Dendritic cell treated with granulocyte-macrophage colony-stimulating factor and Interleukin-4, amounts not matched to agents 40 ng/mL and 50 ng/mL, for 4 days (primary cell): ENCODE results near the gene NR3C2.

ENCODE experiments used
- H3K27ac Mint-ChIP-seq: one replicate; pipeline ENCODE4 v1.8.0; 2022; ENCODE audit warnings: mild to moderate bottlenecking, mixed read lengths
- H3K27me3 Mint-ChIP-seq: one replicate; pipeline ENCODE4 v1.8.0; 2022; ENCODE audit warnings: mild to moderate bottlenecking, mixed read lengths
- H3K36me3 Mint-ChIP-seq: one replicate; pipeline ENCODE4 v1.8.0; 2022; ENCODE audit warnings: low read depth, mixed read lengths
- H3K4me1 Mint-ChIP-seq: one replicate; pipeline ENCODE4 v1.8.0; 2022; ENCODE audit warnings: low read depth, mixed read lengths
- H3K4me3 Mint-ChIP-seq: one replicate; pipeline ENCODE4 v1.8.0; 2022; ENCODE audit warnings: mild to moderate bottlenecking, moderate library complexity, mixed read lengths
- H3K9me3 Mint-ChIP-seq: one replicate; pipeline ENCODE4 v1.8.0; 2022; ENCODE audit warnings: mixed read lengths
- intact Hi-C: fragments of 100-400 bp; cut with micrococcal nuclease; formaldehyde crosslinking; loops from one replicate; pipeline ENCODE4 v1.15.0; 2022

Gene NR3C2

DNA sequence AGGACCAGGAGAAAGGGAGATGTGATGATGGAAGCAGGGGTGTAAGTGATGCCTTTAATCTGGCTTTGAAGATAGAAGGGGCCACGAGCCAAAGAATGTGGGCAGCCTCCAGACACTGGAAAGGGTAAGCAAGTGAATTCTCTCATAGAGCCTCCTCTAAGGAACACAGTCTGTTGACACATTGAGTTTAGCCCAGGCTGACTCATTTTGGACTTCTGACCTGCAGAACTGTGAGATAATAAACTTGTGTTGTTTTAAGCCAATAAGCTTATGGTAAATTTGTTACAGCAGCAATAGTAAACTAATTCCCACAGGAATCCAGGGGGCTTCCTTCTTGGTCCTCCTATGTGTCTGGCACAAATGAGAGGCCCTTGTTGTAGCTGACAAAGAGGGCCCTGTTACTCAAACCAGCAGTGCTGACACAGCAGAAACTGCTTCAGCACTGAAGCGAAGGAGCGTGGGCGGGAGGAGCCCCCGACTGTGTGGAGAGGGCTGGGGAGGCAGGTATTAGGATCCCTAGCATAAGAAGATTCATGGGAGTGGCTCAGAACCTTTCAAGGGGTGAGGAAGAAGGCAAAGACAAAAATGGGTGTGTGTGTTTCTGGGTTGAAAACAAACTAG, 268.7 kb downstream of the NR3C2 start:
- H3K27me3 Mint-ChIP-seq = no peaks in the 10 kb centered on the region
- no peak overlapping the region for H3K27ac Mint-ChIP-seq
- no peak overlapping the region for H3K4me3 Mint-ChIP-seq
- no peaks in the 10 kb centered on the region for H3K4me1 Mint-ChIP-seq
- intact Hi-C loops = no loop called here
- H3K36me3 Mint-ChIP-seq = no peaks in the 10 kb centered on the region
- H3K9me3 Mint-ChIP-seq = no peaks in the 10 kb centered on the region

DNA sequence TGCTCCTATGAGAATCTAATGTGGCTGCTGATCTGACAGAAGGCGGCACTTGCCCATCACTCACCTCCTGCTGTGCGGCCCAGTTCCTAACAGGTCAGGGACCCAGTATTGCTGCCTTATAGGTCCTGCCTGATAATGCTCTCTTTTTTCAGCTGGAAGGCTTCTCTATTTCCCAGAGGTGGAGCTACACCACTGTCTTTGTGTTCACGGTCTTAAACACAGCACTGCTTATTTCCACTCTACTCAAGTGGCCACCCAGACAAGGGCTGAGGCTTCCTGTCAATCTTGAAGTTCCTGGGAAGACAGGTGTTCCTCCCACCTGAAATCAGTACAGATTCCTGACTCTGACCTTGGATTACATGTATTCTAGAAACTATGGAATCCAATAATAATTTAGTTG, 270.6 kb downstream of the NR3C2 start:
- no peaks in the 10 kb centered on the region for H3K9me3 Mint-ChIP-seq
- no peaks in the 10 kb centered on the region for H3K36me3 Mint-ChIP-seq
- H3K4me1 Mint-ChIP-seq = no peaks in the 10 kb centered on the region
- H3K4me3 Mint-ChIP-seq = no peak overlapping the region
- no peak overlapping the region for H3K27ac Mint-ChIP-seq
- intact Hi-C loops = no loop called here
- H3K27me3 Mint-ChIP-seq = no peaks in the 10 kb centered on the region

DNA sequence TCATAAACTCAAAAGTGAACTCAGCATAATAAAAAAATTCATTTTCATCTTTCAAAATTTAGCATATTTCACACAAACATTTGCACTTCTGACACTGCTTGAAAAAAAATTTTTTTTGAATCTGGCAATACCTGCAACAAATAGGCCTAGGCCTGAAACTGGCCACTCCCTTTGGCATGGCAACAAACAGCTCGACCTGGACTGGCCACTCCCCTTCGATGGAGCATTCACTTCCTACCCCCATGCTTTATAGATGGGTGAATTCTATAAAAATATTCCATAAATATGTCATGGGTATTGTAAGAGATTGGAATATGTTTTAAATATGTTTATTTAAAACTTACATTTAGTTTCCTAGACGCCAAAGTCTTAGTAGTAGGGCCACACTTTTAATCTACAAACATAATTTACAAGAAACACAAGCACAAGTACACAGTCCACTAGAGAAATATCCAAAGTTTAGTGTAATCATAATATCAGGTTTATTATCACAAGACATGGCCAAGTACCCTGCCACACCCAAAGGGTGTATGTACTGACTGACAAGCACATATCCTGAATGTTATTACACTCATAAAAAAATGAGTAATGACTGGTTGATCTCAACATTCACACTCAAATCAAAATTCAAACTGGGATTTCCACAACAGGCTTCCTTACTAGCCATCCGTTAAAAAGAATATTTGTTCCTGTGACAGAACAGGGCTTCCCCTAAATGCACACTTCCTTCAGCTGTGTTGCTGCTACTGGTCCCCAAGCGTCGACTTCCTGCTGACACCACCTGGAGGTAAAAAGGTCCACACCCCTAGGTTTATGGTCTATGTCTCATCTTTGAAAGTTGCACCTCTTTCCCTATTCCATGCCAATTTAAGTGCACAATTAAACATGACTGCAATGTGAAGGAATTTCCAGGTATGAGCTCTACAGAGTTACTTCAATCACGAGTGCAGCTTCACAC, 271.5 kb downstream of the NR3C2 start:
- H3K4me3 Mint-ChIP-seq = no peak overlapping the region
- H3K9me3 Mint-ChIP-seq = no peaks in the 10 kb centered on the region
- H3K36me3 Mint-ChIP-seq = no peaks in the 10 kb centered on the region
- H3K4me1 Mint-ChIP-seq = no peaks in the 10 kb centered on the region
- H3K27me3 Mint-ChIP-seq = no peaks in the 10 kb centered on the region
- H3K27ac Mint-ChIP-seq = no peak overlapping the region
- intact Hi-C loops = no loop called here

DNA sequence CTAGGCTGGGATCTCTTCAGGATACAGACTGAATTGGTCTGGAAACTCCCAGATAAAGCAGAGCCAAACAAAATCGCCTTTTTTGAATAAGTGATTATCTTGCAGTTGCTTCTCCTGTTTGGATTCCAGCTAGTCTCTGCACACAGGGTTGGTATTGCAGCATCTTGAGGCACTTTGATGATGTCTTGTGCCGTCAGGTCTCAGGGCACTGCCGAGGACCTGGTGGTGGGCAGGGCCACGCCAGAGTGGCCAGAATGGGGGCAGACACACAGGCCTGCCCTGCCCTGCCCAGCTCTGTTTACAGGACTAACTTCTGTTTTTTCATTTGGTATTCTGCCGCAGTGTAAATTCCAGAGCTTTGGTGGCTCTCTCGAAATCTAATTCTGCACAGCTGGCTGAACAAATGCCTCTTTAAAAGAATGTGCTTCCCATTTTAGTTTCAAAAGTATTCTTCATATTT, 276.1 kb downstream of the NR3C2 start:
- no peaks in the 10 kb centered on the region for H3K4me1 Mint-ChIP-seq
- no peak overlapping the region for H3K27ac Mint-ChIP-seq
- H3K36me3 Mint-ChIP-seq = no peaks in the 10 kb centered on the region
- no peaks in the 10 kb centered on the region for H3K27me3 Mint-ChIP-seq
- no peak overlapping the region for H3K4me3 Mint-ChIP-seq
- H3K9me3 Mint-ChIP-seq = no peaks in the 10 kb centered on the region
- intact Hi-C loops = no loop called here

DNA sequence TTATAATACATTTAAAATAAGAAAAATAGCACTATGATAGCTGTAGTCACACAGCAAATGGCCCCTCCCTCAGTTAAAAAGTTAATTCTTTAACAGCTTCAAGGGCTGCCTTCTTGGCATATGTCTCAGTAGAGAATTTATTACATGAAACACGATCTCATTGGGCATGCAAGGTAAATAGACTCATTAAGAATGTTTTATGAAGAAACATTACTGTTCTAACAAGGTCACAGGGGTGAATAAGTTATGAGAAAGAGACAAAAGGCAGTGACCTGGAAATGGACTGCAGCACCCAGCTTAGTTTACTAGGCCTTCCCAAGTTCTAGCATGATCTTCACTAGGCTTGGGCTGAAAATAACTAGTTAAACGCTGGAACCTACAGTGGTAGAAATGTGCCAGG, 277.7 kb downstream of the NR3C2 start:
- H3K9me3 Mint-ChIP-seq = no peaks in the 10 kb centered on the region
- H3K27ac Mint-ChIP-seq = no peak overlapping the region
- H3K4me1 Mint-ChIP-seq = no peaks in the 10 kb centered on the region
- H3K4me3 Mint-ChIP-seq = no peak overlapping the region
- H3K36me3 Mint-ChIP-seq = no peaks in the 10 kb centered on the region
- H3K27me3 Mint-ChIP-seq = no peaks in the 10 kb centered on the region
- intact Hi-C loops = no loop called here

DNA sequence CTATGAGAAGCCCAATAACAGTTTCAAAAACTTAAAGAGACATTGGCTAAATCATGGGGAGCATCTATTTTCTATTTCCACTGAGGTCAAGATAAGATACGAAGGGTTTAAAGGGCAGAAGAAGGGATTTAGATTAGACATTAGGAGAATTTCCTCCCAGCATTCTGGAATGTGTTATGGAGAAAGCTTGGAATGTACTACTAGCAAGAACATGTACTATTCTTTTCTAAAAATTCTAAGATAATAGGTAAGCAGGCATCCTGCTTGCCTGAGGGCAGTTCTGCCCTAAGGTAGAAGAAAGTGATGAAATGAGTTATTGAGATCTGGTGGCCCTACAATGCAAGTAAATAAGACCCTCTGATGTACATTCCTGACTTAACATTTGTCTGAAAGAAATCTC, 279.2 kb downstream of the NR3C2 start:
- no peak overlapping the region for H3K27ac Mint-ChIP-seq
- H3K4me1 Mint-ChIP-seq = no peaks in the 10 kb centered on the region
- H3K4me3 Mint-ChIP-seq = no peak overlapping the region
- intact Hi-C loops = no loop called here
- H3K27me3 Mint-ChIP-seq = no peaks in the 10 kb centered on the region
- no peaks in the 10 kb centered on the region for H3K9me3 Mint-ChIP-seq
- no peaks in the 10 kb centered on the region for H3K36me3 Mint-ChIP-seq

DNA sequence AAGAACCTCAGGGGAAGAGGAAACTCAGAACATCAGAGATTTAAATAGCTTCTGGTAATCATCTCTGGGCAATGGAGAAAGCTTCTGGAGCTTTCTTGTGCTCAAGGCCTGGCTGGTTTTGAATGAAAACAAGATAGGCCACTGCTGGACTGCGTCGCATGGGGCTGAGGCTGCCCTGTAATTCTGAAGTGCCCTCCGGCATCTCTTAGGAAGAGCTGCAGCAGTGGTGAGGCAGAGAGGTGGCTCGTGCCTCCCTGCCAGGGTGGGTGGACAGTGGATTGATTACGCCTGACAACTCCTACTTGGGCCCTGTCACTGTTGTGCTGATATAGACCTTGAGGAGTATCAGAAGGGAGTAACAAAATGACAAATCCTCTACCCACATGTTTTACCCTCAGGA, 279.7 kb downstream of the NR3C2 start:
- Mint-ChIP-seq H3K27ac (no peak overlapping the region), H3K4me3 (no peak overlapping the region), H3K4me1 (no peaks in the 10 kb centered on the region)

DNA sequence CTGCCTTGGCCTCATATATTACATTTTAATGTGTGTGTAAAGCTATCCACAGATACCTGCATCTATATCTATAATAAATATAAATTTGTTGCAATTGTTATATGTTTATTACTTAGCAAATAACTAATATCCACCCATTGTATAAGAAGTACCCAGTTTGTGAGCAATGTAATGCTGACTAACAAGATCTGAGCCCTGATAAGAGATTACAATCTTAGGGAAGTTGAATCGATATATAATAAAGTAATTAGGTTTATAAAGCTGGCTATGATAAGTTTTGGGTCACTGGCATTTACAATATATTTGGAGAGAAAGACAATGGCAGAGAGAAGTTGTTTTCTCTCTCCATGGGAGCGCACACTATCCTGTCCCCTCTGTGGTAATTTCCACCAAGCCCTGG, 280.6 kb downstream of the NR3C2 start:
- Mint-ChIP-seq H3K27ac (no peak overlapping the region), H3K36me3 (no peaks in the 10 kb centered on the region), H3K4me1 (no peaks in the 10 kb centered on the region), H3K4me3 (no peak overlapping the region), H3K9me3 (no peaks in the 10 kb centered on the region), H3K27me3 (no peaks in the 10 kb centered on the region)
- intact Hi-C loops = no loop called here

More for the DNA sequence above, 279.7 kb downstream of the NR3C2 start:
- Mint-ChIP-seq H3K36me3 (no peaks in the 10 kb centered on the region), H3K27me3 (no peaks in the 10 kb centered on the region), H3K9me3 (no peaks in the 10 kb centered on the region)
- intact Hi-C loops = no loop called here

DNA sequence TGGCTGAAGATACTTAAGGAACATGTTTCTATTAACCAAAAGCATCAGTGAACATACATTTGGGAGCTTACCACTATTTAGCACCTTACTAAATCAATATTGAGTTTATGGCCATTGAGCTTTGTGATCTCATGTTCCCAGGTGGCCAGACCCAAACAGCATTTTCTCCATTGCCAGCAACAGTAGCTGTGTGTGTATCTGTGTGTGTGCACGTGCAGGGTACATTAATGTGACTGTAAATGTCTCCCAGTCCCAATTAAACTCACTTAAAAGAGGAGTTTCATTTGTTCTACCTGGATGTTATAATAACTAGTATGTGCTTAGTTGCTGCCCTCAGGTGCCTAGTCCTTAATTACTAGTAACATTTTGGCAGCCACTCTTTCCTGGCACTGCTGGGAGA, 282.4 kb downstream of the NR3C2 start:
- H3K36me3 Mint-ChIP-seq = no peaks in the 10 kb centered on the region

DNA sequence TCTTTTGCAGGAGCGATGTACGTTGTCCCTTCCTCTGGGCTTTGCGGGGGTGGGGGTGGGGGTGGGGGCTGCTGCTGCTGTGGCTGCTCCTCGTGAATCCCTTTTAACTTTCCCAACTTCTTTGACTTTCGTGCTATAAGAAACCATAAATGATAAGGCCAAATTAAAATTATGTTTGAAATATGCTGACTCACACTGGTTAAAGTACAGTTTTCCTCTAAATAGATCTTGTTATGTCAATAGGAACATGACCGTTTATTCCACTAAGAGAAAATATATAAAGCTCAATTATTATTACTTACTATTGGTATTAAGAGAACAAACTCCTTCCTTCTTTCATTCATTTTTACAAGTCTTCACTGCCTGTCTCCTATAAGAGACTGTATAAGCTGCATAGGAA, 287.4 kb downstream of the NR3C2 start:
- intact Hi-C loops = no loop called here
- Mint-ChIP-seq H3K9me3 (no peaks in the 10 kb centered on the region), H3K4me3 (no peak overlapping the region), H3K27ac (no peak overlapping the region), H3K36me3 (no peaks in the 10 kb centered on the region), H3K4me1 (no peaks in the 10 kb centered on the region), H3K27me3 (no peaks in the 10 kb centered on the region)

More for the DNA sequence above, 282.4 kb downstream of the NR3C2 start:
- Mint-ChIP-seq H3K27me3 (no peaks in the 10 kb centered on the region), H3K4me3 (no peak overlapping the region), H3K27ac (no peak overlapping the region), H3K4me1 (no peaks in the 10 kb centered on the region), H3K9me3 (no peaks in the 10 kb centered on the region)
- intact Hi-C loops = no loop called here

DNA sequence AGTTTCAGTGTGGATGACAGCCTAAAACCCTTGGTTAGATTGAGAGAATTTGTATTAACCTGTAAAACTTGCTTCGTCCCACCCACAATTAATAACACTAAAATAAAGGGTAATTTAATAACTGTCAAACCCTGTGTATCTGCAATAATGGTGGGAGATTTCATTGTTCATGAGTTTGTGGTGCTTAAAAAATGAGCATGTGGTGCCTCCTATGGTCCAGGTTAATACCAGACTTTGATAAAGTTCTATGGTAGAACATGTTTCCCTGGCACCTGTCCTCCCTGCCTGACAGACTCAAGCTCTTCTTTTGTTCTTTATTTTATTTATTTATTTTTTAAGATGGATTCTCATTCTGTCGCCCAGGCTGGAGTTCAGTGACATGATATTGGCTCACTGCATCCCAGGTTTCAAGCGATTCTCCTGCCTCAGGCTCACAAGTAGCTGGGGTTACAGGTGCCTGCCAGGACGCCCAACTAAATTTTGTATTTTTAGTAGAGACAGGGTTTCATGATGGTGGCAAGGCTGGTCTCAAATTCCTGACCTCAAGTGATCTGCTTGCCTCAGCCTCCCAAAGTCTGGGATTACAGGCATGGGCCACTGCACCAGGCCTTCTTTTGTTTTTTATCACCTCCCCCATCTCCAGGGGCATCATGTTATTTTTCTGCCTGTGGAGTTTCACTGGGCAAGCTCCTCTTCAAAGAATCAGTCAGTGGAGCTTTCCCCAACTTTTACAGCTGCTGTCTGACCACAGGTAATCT, 289.2 kb downstream of the NR3C2 start:
- H3K36me3 Mint-ChIP-seq = no peaks in the 10 kb centered on the region
- intact Hi-C loops = no loop called here
- H3K27ac Mint-ChIP-seq = no peak overlapping the region

DNA sequence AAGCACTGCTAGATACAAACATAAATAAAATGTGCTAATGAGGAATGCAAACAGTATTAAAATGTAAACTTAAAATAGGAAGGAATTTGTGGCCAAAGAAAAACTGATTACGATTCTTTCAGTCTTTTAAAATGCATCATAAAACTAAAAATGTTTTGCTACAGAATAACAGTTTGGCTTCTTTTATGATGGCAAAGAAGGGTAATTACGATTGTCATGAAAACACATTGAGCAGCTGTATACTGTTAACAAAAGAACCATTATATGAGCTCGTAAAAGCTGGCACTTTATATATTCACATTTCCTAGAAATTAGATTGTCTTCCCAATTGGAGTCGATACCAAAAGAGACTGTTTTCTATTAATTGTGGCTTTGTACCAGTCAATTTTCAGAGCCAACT, 290.4 kb downstream of the NR3C2 start:
- Mint-ChIP-seq H3K9me3 (no peaks in the 10 kb centered on the region), H3K4me3 (no peak overlapping the region), H3K4me1 (no peaks in the 10 kb centered on the region), H3K36me3 (no peaks in the 10 kb centered on the region), H3K27ac (no peak overlapping the region), H3K27me3 (peaks cover 1% of the 10 kb centered on the region)
- intact Hi-C loops = no loop called here

More for the DNA sequence above, 289.2 kb downstream of the NR3C2 start:
- Mint-ChIP-seq H3K27me3 (no peaks in the 10 kb centered on the region), H3K9me3 (no peaks in the 10 kb centered on the region), H3K4me1 (no peaks in the 10 kb centered on the region), H3K4me3 (no peak overlapping the region)

DNA sequence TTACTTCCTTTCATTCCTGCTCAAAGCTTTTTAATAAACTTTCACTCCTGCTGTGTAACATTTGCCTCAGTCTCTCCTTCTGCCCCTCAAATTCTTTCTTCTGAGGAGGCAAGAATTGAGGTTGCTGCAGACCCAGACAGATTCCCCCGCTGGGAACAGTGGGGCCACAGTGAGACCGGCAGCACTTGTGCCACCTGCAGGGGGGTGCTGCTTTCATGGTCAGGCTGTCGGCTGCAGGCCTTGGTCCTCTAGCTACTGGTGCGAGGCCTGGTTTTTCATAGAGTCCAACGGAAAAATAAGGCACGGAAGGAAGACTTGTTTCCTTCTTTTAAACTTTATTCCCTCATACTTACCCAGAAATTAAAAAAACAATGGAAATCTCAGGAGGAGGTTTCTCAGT, 296.7 kb downstream of the NR3C2 start:
- intact Hi-C loops = no loop called here
- Mint-ChIP-seq H3K36me3 (no peaks in the 10 kb centered on the region), H3K9me3 (no peaks in the 10 kb centered on the region), H3K27ac (no peak overlapping the region), H3K4me1 (peaks cover 7% of the 10 kb centered on the region), H3K4me3 (no peak overlapping the region), H3K27me3 (peaks cover 1% of the 10 kb centered on the region)

DNA sequence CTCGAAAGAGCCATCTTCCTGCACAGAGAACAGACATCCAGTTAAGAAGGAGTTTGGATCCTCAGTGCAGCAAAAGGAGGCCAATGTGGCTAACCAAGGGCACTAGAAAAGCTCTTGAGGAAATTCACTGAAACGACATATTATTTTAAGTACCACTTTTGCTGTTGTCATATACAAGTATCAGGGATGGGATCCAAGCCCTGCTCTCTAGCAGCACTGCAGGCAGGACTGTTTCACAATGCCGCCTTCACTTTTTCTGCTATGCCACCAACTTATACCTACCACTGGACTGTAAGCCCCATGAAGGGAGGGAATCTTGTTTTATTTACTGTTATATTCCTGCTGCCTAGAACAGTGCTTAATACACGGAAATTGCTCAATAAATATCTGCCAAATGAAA, 299.0 kb downstream of the NR3C2 start:
- H3K27ac Mint-ChIP-seq = no peak overlapping the region
- intact Hi-C loops = no loop called here
- H3K4me1 Mint-ChIP-seq = peaks cover 7% of the 10 kb centered on the region
- H3K27me3 Mint-ChIP-seq = peaks cover 1% of the 10 kb centered on the region
- H3K36me3 Mint-ChIP-seq = no peaks in the 10 kb centered on the region
- H3K4me3 Mint-ChIP-seq = no peak overlapping the region
- H3K9me3 Mint-ChIP-seq = no peaks in the 10 kb centered on the region
